Heart left ventricle (tissue), 16 donors: ENCODE results near the gene THEM5. TPM values are rescaled to one million over a fixed set of nuclear protein-coding genes. Genes with fewer than 3 reads are reported as not detected.

Experiments used
- ATAC-seq, 4 donors: fragments of 200-7000 bp; cut with Tn5 transposase; one replicate each; pipeline ENCODE4 v1.9.1; 2020 to 2022; ENCODE audit warnings: moderate library complexity in 4 of 4, mild to moderate bottlenecking in 3 of 4, moderate number of reproducible peaks in 1 of 4
- DNase-seq, 5 donors: peaks; one replicate each; pipeline ENCODE4 v3.0.0-alpha.2; 2020
- H3K27ac ChIP-seq, 12 donors: fragments of 200-600 bp; sonication (generic) in 4 of 12; one replicate each; pipeline versions ENCODE4 v1.5.0 to v1.8.0; 2016 to 2022; ENCODE audit warnings: mild to moderate bottlenecking in 2 of 12
- H3K27me3 ChIP-seq, 9 donors: fragments of 200-600 bp; sonication (generic) in 2 of 9; one replicate each; pipeline versions ENCODE4 v1.5.1 to v1.8.0; 2016 to 2022; ENCODE audit warnings: mild to moderate bottlenecking in 3 of 9
- H3K36me3 ChIP-seq, 9 donors: fragments of 200-600 bp; sonication (generic) in 2 of 9; one replicate each; pipeline versions ENCODE4 v1.5.0 to v1.8.0; 2018 to 2022; ENCODE audit warnings: mild to moderate bottlenecking in 2 of 9
- H3K4me1 ChIP-seq, 12 donors: fragments of 200-600 bp; sonication (generic) in 4 of 12; one replicate each; pipeline versions ENCODE4 v1.5.0 to v1.8.0; 2016 to 2022; ENCODE audit warnings: mild to moderate bottlenecking in 3 of 12
- H3K4me3 ChIP-seq, 12 donors: fragments of 200-600 bp; sonication (generic) in 4 of 12; one replicate each; pipeline versions ENCODE4 v1.5.0 to v1.8.0; 2017 to 2022; ENCODE audit warnings: mild to moderate bottlenecking in 9 of 12, moderate library complexity in 4 of 12
- H3K9me3 ChIP-seq, 12 donors: fragments of 200-600 bp; sonication (generic) in 4 of 12; one replicate each; pipeline versions ENCODE4 v1.5.0 to v1.8.0; 2016 to 2022; ENCODE audit warnings: mild to moderate bottlenecking in 1 of 12
- CTCF ChIP-seq, 12 donors: fragments of 200-600 bp; sonication (generic) in 4 of 12; IDR thresholded peaks; one replicate each; pipeline versions ENCODE4 v1.5.0 to v1.8.0; 2018 to 2022; ENCODE audit warnings: antibody characterized with exemption in 12 of 12, mild to moderate bottlenecking in 5 of 12
- POLR2A ChIP-seq, 2 donors: fragments of 450-650 bp; IDR thresholded peaks; one replicate each; pipeline ENCODE4 v1.6.1; 2017; ENCODE audit warnings: antibody characterized with exemption in 2 of 2, mild to moderate bottlenecking in 2 of 2, moderate library complexity in 2 of 2
- WGBS, 4 donors: extraction: QIAGEN DNeasy Blood & Tissue Kit in 2 of 4; methylation state at CpG; one replicate each; pipeline versions ENCODE4 v1.1.5 to v1.1.7; 2013 to 2018; 5-methylcytosine and 5-hydroxymethylcytosine counted together
- intact Hi-C, 10 donors: fragments of 100-400 bp; cut with DNase I; formaldehyde crosslinking; loops; one replicate each; pipeline versions ENCODE4 v1.11.1 to v1.14.2; 2022
- polyA plus RNA-seq, 2 donors: library from polyadenylated mRNA; stranded (reverse); fragments of 200-250 nt; gene quantifications; one replicate each; pipeline ENCODE4 v1.2.3, GENCODE V29; 2013
- total RNA-seq, 9 donors: library from RNA; depleted of rRNA in 2 of 9; stranded (reverse); fragments of >200 nt in 2 of 9; fragmentation: NEBNext Ultra II Directional in 3 of 9; extraction: Animal tissue kit (Norgen Biotek cat#: 25700) in 3 of 9; gene quantifications; one replicate each; pipeline versions ENCODE4 v1.1.0 to v1.2.4, GENCODE V29; 2016 to 2023
- donor health status: ischemic (EF 13 %, LVEDD 7.1; RV severe dilation, severe dysfunction).
- donor health status: healthy with polysubstance abuse.
- donor health status: DM: no; HTN: yes; CAD: no.
- donor health status: DM: no; HTN: no; CAD: no.
- donor health status: ischemic (EF 25% LVEDD 6.9; RV normal size, moderate dysfunction).
- donor health status: ischemic (EF 25% LVEDD 5.7; RV mildly dilated, moderate dysfunction).
- donor health status: healthy.
- donor health status: DM: yes; HTN: yes; CAD: no.
- donor health status: ischemic (EF 35%, LVEDD 5.7; RV mildly dilated, moderate dysfunction).
- donor health status: nonischemic (EF 11% LVEDD 7.7; RV severe dilation, severe dysfunction).
- donor health status: DM: yes; HTN: yes; CAD: no.
- donor health status: PGD.
- donor health status: ischemic (EF 29% LVEDD 5.4; RV normal size, mild dysfunction).
- donor health status: nonischemic (EF 23%, LVEDD 6.1; RV moderate dilation, normal function).

THEM5 gene
- total and polyA plus RNA-seq, 11 donors, result 0.52 TPM; not detected in 10

GRCh38 chr1:151849126-151849525, 4.4 kb downstream of the THEM5 start:
- 73 to 86% (median 75%) methylated on average over 3 of the region's 3 CpGs for WGBS, 4 donors
- no peak for TF ChIP-seq CTCF (IDR thresholded peaks at IDR 0.05)
- H3K27me3 ChIP-seq, result peaks cover 0 to 14% (median 0%) of the 10 kb centered on the region in 9 donors
- H3K36me3 ChIP-seq, result no peaks in the 10 kb centered on the region
- H3K4me1 ChIP-seq, result peaks cover 0 to 16% (median 0%) of the 10 kb centered on the region in 12 donors
- no peak overlapping the region for H3K4me3 ChIP-seq
- no peak for DNase-seq
- no peak for ATAC-seq
- H3K27ac ChIP-seq, result no peak overlapping the region
- no peaks in the 10 kb centered on the region for H3K9me3 ChIP-seq
- intact Hi-C loops, result no loop called here

DNA sequence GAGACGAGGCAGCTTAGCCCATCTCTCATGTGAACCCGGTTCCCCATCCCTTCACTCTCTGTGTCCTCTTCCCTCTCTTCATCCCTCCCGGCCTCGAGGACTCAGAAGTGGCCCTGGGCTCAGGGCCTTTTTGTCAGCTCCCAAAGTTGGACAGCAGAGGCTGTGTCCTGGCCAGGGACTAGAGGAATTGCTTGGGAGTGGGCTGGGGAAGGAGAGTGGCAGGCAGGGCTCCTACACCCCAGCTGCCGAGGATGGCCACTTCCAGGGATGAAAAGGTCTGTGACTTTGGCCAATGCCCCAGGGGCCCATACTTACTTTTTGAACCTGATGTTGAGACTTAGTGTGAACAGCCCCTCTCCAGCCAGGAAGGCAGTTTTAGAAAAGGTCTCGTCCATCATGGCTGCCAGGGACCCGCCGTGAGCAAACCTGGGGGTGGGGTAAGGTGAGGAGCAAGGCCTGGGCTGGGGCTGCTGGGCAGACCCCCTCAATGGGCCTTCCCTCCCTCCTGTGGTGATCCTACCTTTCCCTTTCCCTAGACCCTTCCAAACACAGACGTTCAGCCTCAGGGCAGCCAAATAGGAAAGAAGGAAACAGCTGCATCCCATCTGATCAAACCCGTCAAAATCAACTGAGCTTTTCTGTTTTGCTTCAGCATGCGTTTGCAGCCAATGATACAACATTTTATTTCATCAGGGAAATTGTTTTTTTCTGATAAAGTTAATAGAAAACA, 5.5 kb downstream of the THEM5 start:
- DNase-seq, result no peak
- peaks cover 0 to 14% (median 0%) of the 10 kb centered on the region in 9 donors for H3K27me3 ChIP-seq
- H3K27ac ChIP-seq, result no peak overlapping the region
- no peak overlapping the region for H3K4me3 ChIP-seq
- peak in 1 of 4 donors; percentile 31 for ATAC-seq
- peaks cover 0 to 16% (median 0%) of the 10 kb centered on the region in 12 donors for H3K4me1 ChIP-seq
- H3K36me3 ChIP-seq, result no peaks in the 10 kb centered on the region
- intact Hi-C loops, result no loop called here
- no peak for TF ChIP-seq CTCF (IDR thresholded peaks at IDR 0.05)
- TF ChIP-seq POLR2A (IDR thresholded peaks at IDR 0.05), result no peak
- 41 to 54% (median 46%) methylated on average over 9 to 11 of the region's 11 CpGs for WGBS, 4 donors
- no peaks in the 10 kb centered on the region for H3K9me3 ChIP-seq

DNA sequence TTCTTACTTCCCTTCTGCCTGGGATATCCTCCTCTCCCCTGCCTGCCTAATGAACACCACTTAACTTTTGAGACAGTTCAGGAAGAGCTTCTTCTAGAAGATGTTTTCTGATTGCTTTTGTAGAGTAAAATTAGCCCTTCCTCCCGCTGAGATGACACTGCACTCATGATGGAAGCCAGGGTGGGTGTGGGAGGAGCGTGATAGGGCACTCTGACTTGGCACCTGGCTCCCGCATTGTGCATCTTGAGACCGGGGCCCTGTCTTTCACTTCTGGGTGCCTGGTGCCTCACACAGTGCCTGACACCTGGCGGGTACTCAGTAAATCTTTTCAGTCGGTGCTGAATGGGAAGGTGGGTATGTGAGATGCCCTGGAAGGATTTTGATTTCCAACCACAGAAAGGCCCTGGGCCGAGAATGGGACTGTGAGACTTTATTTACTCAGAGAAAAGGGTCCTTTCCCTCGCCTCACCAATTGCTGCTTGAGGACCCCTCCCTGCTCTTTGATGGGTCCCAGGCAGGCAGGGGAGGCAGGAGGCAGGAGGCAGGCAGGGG, 6.8 kb downstream of the THEM5 start:
- Histone ChIP-seq H3K27ac (no peak overlapping the region), H3K4me3 (no peak overlapping the region), H3K4me1 (peaks cover 0 to 16% (median 0%) of the 10 kb centered on the region in 12 donors), H3K9me3 (no peaks in the 10 kb centered on the region), H3K36me3 (no peaks in the 10 kb centered on the region), H3K27me3 (peaks cover 0 to 13% (median 0%) of the 10 kb centered on the region in 9 donors)
- no peak for TF ChIP-seq POLR2A (IDR thresholded peaks at IDR 0.05)
- no peak for TF ChIP-seq CTCF (IDR thresholded peaks at IDR 0.05)
- 85 to 89% (median 86%) methylated on average over 8 of the region's 8 CpGs for WGBS, 4 donors
- DNase-seq (no peak), ATAC-seq (no peak)
- intact Hi-C loops, result no loop called here

DNA sequence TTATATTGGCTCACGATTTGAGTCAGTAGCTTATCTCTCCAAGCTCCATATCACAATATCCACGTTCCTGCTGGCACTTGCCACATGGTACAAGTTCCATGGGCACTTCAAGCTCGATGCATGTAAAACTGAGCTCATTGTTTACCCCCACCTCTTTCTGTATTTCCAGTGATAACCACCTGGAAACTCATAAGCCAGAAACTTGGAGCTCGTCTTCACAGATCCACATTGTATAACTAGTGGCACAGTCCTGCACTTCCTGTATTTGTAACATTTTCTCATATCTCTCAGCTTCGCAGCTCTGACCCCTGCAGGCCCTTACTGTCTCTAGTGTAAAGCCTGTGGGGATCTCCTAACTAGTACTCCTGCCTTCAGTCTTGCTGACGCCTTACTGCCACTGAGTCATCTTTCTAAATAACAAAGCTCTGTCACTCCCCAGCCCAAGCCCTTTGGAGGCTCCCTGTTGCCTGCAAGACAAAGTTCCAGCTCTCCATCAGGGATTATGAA, 7.4 kb downstream of the THEM5 start:
- WGBS, 4 donors, result 36 to 59% (median 40%) methylated on average over 6 of the region's 6 CpGs
- Histone ChIP-seq H3K36me3 (no peaks in the 10 kb centered on the region), H3K27ac (no peak overlapping the region), H3K27me3 (peaks cover 0 to 15% (median 0%) of the 10 kb centered on the region in 9 donors), H3K4me3 (no peak overlapping the region), H3K9me3 (no peaks in the 10 kb centered on the region), H3K4me1 (peaks cover 0 to 16% (median 0%) of the 10 kb centered on the region in 12 donors)
- DNase-seq, result no peak
- intact Hi-C loops, result no loop called here
- no peak for ATAC-seq
- TF ChIP-seq POLR2A (IDR thresholded peaks at IDR 0.05) (no peak), CTCF (IDR thresholded peaks at IDR 0.05) (no peak)
